ENCODE measurements around the gene SCAMP4.

- TF ChIP-seq CTCF (IDR thresholded peaks at IDR 0.05) (no peak), POLR2A (IDR thresholded peaks at IDR 0.05) (no peak)
These were observed 20.4 kb upstream of the SCAMP4 start for GRCh38 chr19:1884719-1885334.

Measured in esophagus squamous epithelium (tissue), 4 donors.